Nephron progenitor cell (in vitro differentiated cells): ENCODE results near the gene PRELID3B.

ENCODE experiments used
- DNase-seq: peaks from one replicate; pipeline ENCODE4 v3.0.0; 2021
- H3K27ac Mint-ChIP-seq: 2 replicates; pipeline ENCODE4 v1.8.0; 2021; ENCODE audit warnings: mild to moderate bottlenecking, moderate library complexity, mixed read lengths
- H3K27me3 Mint-ChIP-seq: 2 replicates; pipeline ENCODE4 v1.8.0; 2021; ENCODE audit warnings: mild to moderate bottlenecking, low read depth, mixed read lengths; ENCODE audit not compliant: poor library complexity
- H3K36me3 Mint-ChIP-seq: 2 replicates; pipeline ENCODE4 v1.8.0; 2021; ENCODE audit warnings: low read depth, mixed read lengths
- H3K4me1 Mint-ChIP-seq: 2 replicates; pipeline ENCODE4 v1.8.0; 2021; ENCODE audit warnings: mixed read lengths
- H3K4me3 Mint-ChIP-seq: 2 replicates; pipeline ENCODE4 v1.8.0; 2021; ENCODE audit warnings: mild to moderate bottlenecking, moderate library complexity, mixed read lengths
- H3K9me3 Mint-ChIP-seq: 2 replicates; pipeline ENCODE4 v1.8.0; 2021; ENCODE audit warnings: mild to moderate bottlenecking, moderate library complexity, mixed read lengths
- TF ChIP-seq, protein P1 (sequence below): fragments of 200-600 bp; sonication (generic); IDR thresholded peaks from 2 replicates; pipeline ENCODE4 v1.5.0; 2021; ENCODE audit warnings: antibody characterized with exemption

PRELID3B gene

GRCh38 chr20:59033616-59034165, 8.9 kb downstream of the PRELID3B start:
- Mint-ChIP-seq H3K4me3 (peak overlapping the region; percentile 68), H3K9me3 (no peaks in the 10 kb centered on the region), H3K27me3 (no peaks in the 10 kb centered on the region), H3K36me3 (peaks cover 42% of the 10 kb centered on the region), H3K4me1 (peaks cover 45% of the 10 kb centered on the region), H3K27ac (no peak overlapping the region)
- no peak for DNase-seq
- TF ChIP-seq, protein P1, sequence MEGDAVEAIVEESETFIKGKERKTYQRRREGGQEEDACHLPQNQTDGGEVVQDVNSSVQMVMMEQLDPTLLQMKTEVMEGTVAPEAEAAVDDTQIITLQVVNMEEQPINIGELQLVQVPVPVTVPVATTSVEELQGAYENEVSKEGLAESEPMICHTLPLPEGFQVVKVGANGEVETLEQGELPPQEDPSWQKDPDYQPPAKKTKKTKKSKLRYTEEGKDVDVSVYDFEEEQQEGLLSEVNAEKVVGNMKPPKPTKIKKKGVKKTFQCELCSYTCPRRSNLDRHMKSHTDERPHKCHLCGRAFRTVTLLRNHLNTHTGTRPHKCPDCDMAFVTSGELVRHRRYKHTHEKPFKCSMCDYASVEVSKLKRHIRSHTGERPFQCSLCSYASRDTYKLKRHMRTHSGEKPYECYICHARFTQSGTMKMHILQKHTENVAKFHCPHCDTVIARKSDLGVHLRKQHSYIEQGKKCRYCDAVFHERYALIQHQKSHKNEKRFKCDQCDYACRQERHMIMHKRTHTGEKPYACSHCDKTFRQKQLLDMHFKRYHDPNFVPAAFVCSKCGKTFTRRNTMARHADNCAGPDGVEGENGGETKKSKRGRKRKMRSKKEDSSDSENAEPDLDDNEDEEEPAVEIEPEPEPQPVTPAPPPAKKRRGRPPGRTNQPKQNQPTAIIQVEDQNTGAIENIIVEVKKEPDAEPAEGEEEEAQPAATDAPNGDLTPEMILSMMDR, result no peak

GRCh38 chr20:59033093-59033492, 9.5 kb downstream of the PRELID3B start:
- Mint-ChIP-seq H3K27me3 (no peaks in the 10 kb centered on the region), H3K27ac (peak overlapping the region; percentile 91), H3K4me3 (peak overlapping the region; percentile 86), H3K36me3 (peaks cover 42% of the 10 kb centered on the region), H3K9me3 (no peaks in the 10 kb centered on the region), H3K4me1 (peaks cover 51% of the 10 kb centered on the region)
- no peak for DNase-seq
- TF ChIP-seq, protein P1, result no peak

DNA sequence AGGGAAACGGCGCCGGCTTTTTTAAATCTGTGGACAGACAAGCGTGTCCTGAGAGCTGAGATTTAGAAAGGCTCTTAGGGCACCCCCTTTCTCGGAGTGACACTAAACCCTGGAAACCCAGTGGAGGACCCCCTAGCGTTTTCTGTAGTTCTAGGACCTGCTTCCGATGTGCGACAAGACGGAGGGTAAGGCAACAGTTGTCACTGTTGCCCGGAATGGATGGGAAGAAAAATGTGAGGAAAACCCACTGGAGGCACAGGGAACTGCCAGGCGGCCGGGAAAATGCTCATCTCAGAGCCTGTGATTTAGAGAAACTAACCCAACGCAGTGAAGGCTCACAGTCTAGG, 9.9 kb downstream of the PRELID3B start:
- H3K27me3 Mint-ChIP-seq, result no peaks in the 10 kb centered on the region
- H3K4me1 Mint-ChIP-seq, result peaks cover 55% of the 10 kb centered on the region
- H3K36me3 Mint-ChIP-seq, result peaks cover 42% of the 10 kb centered on the region
- DNase-seq, result no peak
- H3K9me3 Mint-ChIP-seq, result no peaks in the 10 kb centered on the region
- peak overlapping the region; percentile 86 for H3K4me3 Mint-ChIP-seq
- TF ChIP-seq, protein P1, result no peak
- peak overlapping the region; percentile 91 for H3K27ac Mint-ChIP-seq

DNA sequence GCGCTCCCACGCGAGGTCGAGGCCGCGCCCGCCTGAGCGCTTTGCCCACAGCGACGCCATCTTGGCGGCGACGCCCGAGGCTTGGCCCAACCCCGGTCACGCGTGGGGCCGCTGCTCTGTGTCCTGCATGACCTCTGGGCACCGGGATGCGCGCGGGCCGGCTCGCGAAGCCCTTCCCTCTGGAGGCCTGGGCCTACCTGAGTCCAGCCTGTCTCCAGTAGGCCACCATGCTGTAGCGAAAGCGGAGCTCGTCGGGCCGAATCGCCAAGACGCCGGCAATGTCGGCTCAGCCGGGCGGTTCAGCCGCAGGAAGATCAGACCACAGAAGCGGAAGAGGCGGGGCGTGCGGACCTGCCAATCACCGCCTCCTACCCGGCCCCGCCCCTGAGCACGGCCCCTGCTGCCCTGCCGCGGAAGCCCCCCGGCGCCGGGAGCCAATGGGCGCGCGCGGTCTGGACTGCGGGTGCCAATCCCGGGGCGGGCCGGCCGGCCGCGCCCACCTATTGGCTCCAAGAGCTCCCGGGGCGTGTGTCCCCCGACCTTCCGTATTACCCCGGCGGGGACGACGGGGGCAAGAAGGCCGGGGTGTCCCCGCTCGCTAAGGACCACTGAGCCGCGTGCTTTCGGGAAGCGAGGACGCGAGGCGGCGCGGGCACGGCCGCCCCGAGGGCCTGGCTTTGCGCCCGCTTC, 10.4 kb downstream of the PRELID3B start, which contains the start of gene ATP5F1E:
ATP5F1E (minus strand) TSS at position 313 of the 690 bp plus-strand sequence; CDS start at position 229, 84 bp downstream.
- peak within 1 kb of the TSS; percentile 90 for H3K4me3 Mint-ChIP-seq
- TF ChIP-seq, protein P1, result no peak
- no peaks in the 10 kb centered on the region for H3K27me3 Mint-ChIP-seq
- peaks cover 60% of the 10 kb centered on the region for H3K4me1 Mint-ChIP-seq
- peaks cover 41% of the 10 kb centered on the region for H3K36me3 Mint-ChIP-seq
- peak within 1 kb of the TSS; percentile 92 for H3K27ac Mint-ChIP-seq
- no peaks in the 10 kb centered on the region for H3K9me3 Mint-ChIP-seq
- peak; percentile 97 for DNase-seq

DNA sequence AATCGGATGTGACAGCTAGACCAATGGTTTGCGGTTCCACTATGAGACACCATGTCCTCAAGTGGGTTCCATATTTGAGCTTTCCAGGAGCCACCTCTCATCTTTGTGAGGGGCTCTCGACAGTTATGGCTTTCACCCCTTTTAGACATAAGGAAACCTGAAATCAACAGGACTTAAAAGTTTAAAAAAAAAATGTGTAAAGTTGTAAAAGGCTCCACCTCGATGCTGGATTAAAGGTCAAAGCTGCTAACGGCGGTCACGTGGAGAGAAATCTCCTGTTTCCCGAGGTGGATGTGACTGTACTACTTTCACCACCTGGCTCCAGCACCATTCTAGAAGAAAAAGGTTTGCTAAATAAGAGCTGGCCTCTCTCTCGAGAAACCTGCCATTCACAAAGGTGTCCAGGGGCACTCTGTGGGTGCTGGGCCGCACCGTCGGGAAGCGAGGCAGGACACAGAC, 11.0 kb downstream of the PRELID3B start:
- TF ChIP-seq, protein P1, result no peak
- Mint-ChIP-seq H3K4me1 (peaks cover 66% of the 10 kb centered on the region), H3K4me3 (peak overlapping the region; percentile 90), H3K9me3 (no peaks in the 10 kb centered on the region), H3K36me3 (peaks cover 41% of the 10 kb centered on the region), H3K27me3 (no peaks in the 10 kb centered on the region), H3K27ac (peak overlapping the region; percentile 79)
- no peak for DNase-seq
